CD4-positive, alpha-beta memory T cell (primary cell): ENCODE data around the gene NCOA3. TPM values are rescaled to one million over a fixed set of nuclear protein-coding genes. Genes with fewer than 3 reads are reported as not detected.
"Not testable (repeated sequence)": the region's sequence is repeated elsewhere in the genome, so short reads cannot be mapped to it uniquely, and the experiment has no call there.

ENCODE experiments used
- CTCF ChIA-PET: fragments of 350-600 bp; sonication (Branson Sonifier 250); formaldehyde crosslinking; loops from one replicate; lab custom pipeline; 2021; ENCODE audit warnings: inconsistent platforms; ENCODE audit not compliant: partially characterized antibody; lab: Charles Lee
- POLR2A ChIA-PET: fragments of 350-600 bp; sonication (Branson Sonifier 250); formaldehyde crosslinking; loops from one replicate; lab custom pipeline; 2021; ENCODE audit not compliant: partially characterized antibody; lab: Charles Lee
- DNase-seq, 5 donors: peaks; one replicate each; pipeline versions ENCODE4 v3.0.0 to v3.0.0-alpha.2; 2020 to 2022; ENCODE audit warnings: mixed read lengths in 1 of 5
- H3K27ac ChIP-seq: one replicate; pipeline ENCODE4 v1.7.0; 2013; ENCODE audit warnings: low read depth, low read length
- H3K27me3 ChIP-seq: 2 replicates; pipeline ENCODE4 v1.7.0; 2013; ENCODE audit warnings: mild to moderate bottlenecking, low read length, moderate library complexity; ENCODE audit not compliant: insufficient read depth
- H3K36me3 ChIP-seq: 2 replicates; pipeline ENCODE4 v1.7.0; 2013; ENCODE audit warnings: mild to moderate bottlenecking, low read length, moderate library complexity; ENCODE audit not compliant: insufficient read depth
- H3K4me1 ChIP-seq: 2 replicates; pipeline ENCODE4 v1.7.0; 2013; ENCODE audit warnings: mild to moderate bottlenecking, low read length, moderate library complexity; ENCODE audit not compliant: insufficient read depth
- H3K4me3 ChIP-seq, 2 donors: one replicate each; pipeline ENCODE4 v1.7.0; 2013; ENCODE audit warnings: low read length in 2 of 2, mild to moderate bottlenecking in 1 of 2
- H3K9me3 ChIP-seq, 2 donors: one replicate each; pipeline ENCODE4 v1.7.0; 2013; ENCODE audit warnings: low read length in 2 of 2, control low read depth in 1 of 2; ENCODE audit not compliant: control insufficient read depth in 1 of 2
- H3K27ac Mint-ChIP-seq, 7 donors: one replicate each; pipeline ENCODE4 v1.8.0; 2020 to 2021; ENCODE audit warnings: mixed read lengths in 7 of 7, mild to moderate bottlenecking in 6 of 7, inconsistent platforms in 3 of 7, moderate library complexity in 3 of 7
- H3K27me3 Mint-ChIP-seq, 2 donors: one replicate each; pipeline ENCODE4 v1.8.0; 2020 to 2021; ENCODE audit warnings: mixed read lengths in 2 of 2
- H3K36me3 Mint-ChIP-seq, 2 donors: one replicate each; pipeline ENCODE4 v1.8.0; 2020 to 2021; ENCODE audit warnings: mixed read lengths in 2 of 2, inconsistent platforms in 1 of 2, mild to moderate bottlenecking in 1 of 2
- H3K4me1 Mint-ChIP-seq, 4 donors: one replicate each; pipeline ENCODE4 v1.8.0; 2020 to 2021; ENCODE audit warnings: mixed read lengths in 4 of 4, mild to moderate bottlenecking in 1 of 4
- H3K4me3 Mint-ChIP-seq, 8 donors: one replicate each; pipeline ENCODE4 v1.8.0; 2020 to 2021; ENCODE audit warnings: mixed read lengths in 8 of 8, mild to moderate bottlenecking in 7 of 8, moderate library complexity in 6 of 8, inconsistent platforms in 3 of 8
- H3K9me3 Mint-ChIP-seq, 8 donors: one replicate each; pipeline ENCODE4 v1.8.0; 2020 to 2021; ENCODE audit warnings: mixed read lengths in 8 of 8, mild to moderate bottlenecking in 5 of 8, inconsistent platforms in 3 of 8, moderate library complexity in 1 of 8
- intact Hi-C: fragments of 100-400 bp; cut with micrococcal nuclease; formaldehyde crosslinking; loops from one replicate; pipeline ENCODE4 v1.15.1; 2023
- polyA plus RNA-seq, 2 donors: library from polyadenylated mRNA; unstranded; fragments of 300-500 nt; fragmentation: Illumina TruSeq; gene quantifications; one replicate each; pipeline ENCODE4 v1.2.3, GENCODE V29; 2021
- total RNA-seq, 2 experiments: library from RNA; stranded (reverse); gene quantifications; one replicate each; pipeline ENCODE4 v1.2.3, GENCODE V29; 2021

Gene NCOA3
- total and polyA plus RNA-seq, 4 experiments from 2014 or later = 7.0 to 74.7 (median 46.2) TPM

DNA sequence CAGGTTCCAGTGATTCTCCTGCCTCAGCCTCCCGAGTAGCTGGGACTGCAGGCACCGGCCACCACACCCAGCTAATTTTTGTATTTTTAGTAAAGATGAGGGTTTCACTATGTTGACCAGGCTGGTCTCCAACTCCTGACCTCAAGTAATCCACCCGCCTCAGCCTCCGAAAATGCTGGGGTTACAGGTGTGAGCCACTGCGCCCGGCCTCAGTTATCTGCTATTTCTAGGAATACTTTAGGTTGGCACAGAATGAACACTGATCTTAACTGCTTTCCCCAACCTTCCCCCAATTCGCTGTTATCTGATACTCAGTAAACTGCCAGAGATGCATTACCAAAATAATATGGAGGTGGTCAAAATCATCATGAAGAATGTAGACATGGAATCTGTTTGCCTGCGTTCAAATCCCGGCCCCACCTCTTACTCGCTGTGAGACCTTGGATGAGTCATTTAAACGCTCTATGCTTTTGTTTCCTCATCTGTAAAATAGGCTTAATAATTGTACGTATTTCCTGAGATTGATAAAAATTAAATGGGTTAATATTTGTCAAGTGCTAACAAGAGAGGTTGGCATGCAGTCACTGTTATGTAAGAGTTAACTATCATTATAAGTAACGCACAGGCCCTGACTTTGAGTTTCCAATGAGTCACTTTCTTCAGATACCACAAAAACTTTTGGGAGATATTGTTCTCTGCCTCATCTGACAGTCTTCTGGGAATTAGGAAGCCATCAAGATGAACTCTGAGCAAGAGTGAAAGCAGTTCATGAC is 44.5 kb upstream of the NCOA3 start:
- intact Hi-C loops = no loop called here
- DNase-seq = no peak
- H3K27me3 ChIP-seq = no peaks in the 10 kb centered on the region
- H3K4me3 Mint-ChIP-seq = no peak overlapping the region
- no peak overlapping the region for H3K4me3 ChIP-seq
- no peaks in the 10 kb centered on the region for H3K36me3 ChIP-seq
- no peak overlapping the region for H3K27ac Mint-ChIP-seq
- H3K4me1 Mint-ChIP-seq = peaks cover 0 to 7% (median 0%) of the 10 kb centered on the region in 4 donors
- peaks cover 0 to 2% (median 0%) of the 10 kb centered on the region in 8 donors for H3K9me3 Mint-ChIP-seq
- no peaks in the 10 kb centered on the region for H3K9me3 ChIP-seq
- H3K36me3 Mint-ChIP-seq = no peaks in the 10 kb centered on the region
- H3K27ac ChIP-seq = no peak overlapping the region
- no peaks in the 10 kb centered on the region for H3K4me1 ChIP-seq
- CTCF ChIA-PET = interaction anchor here (0.7 to 1.0 kb wide), 2 partner anchors 73 to 164 kb away, joined by 3 to 6 read pairs; no protein-coding TSS in a partner anchor
- POLR2A ChIA-PET = no interaction called here
- no peaks in the 10 kb centered on the region for H3K27me3 Mint-ChIP-seq

GRCh38 chr20:47458280-47459050 is 43.2 kb upstream of the NCOA3 start:
- H3K27me3 ChIP-seq, H3K4me1 ChIP-seq, H3K9me3 Mint-ChIP-seq, H3K27me3 Mint-ChIP-seq, H3K27ac Mint-ChIP-seq, H3K9me3 ChIP-seq, H3K4me3 Mint-ChIP-seq, DNase-seq, H3K27ac ChIP-seq, intact Hi-C loops, POLR2A ChIA-PET, H3K4me1 Mint-ChIP-seq, H3K4me3 ChIP-seq, H3K36me3 ChIP-seq, H3K36me3 Mint-ChIP-seq: not testable (repeated sequence)
- CTCF ChIA-PET = interaction anchor here (1.0 kb wide), 1 partner anchor 74 kb away, joined by 3 read pairs; no protein-coding TSS in a partner anchor

- Histone ChIP-seq H3K27ac (no peak overlapping the region), H3K4me3 (no peak overlapping the region), H3K4me1 (no peaks in the 10 kb centered on the region), H3K27me3 (no peaks in the 10 kb centered on the region), H3K9me3 (no peaks in the 10 kb centered on the region), H3K36me3 (no peaks in the 10 kb centered on the region)
- Mint-ChIP-seq H3K27me3 (no peaks in the 10 kb centered on the region), H3K9me3 (peaks cover 0 to 1% (median 0%) of the 10 kb centered on the region in 8 donors), H3K36me3 (no peaks in the 10 kb centered on the region), H3K4me3 (no peak overlapping the region), H3K4me1 (peaks cover 0 to 5% (median 0%) of the 10 kb centered on the region in 4 donors), H3K27ac (no peak overlapping the region)
- POLR2A ChIA-PET = no interaction called here
- CTCF ChIA-PET = no interaction called here
- intact Hi-C loops = no loop called here
- no peak for DNase-seq
These were observed 42.2 kb upstream of the NCOA3 start for GRCh38 chr20:47459344-47460073.

GRCh38 chr20:47460761-47461112 is 41.0 kb upstream of the NCOA3 start:
- CTCF ChIA-PET, H3K27me3 ChIP-seq, H3K4me1 Mint-ChIP-seq, H3K27ac Mint-ChIP-seq, H3K36me3 ChIP-seq, H3K27ac ChIP-seq, H3K4me3 Mint-ChIP-seq, H3K9me3 ChIP-seq, H3K27me3 Mint-ChIP-seq, H3K4me3 ChIP-seq, H3K4me1 ChIP-seq, DNase-seq, H3K9me3 Mint-ChIP-seq, H3K36me3 Mint-ChIP-seq, POLR2A ChIA-PET, intact Hi-C loops: not testable (repeated sequence)

- Histone ChIP-seq H3K9me3 (no peaks in the 10 kb centered on the region), H3K4me3 (no peak overlapping the region), H3K36me3 (no peaks in the 10 kb centered on the region), H3K27me3 (no peaks in the 10 kb centered on the region), H3K27ac (no peak overlapping the region), H3K4me1 (no peaks in the 10 kb centered on the region)
- ChIA-PET POLR2A (no interaction called here), CTCF (no interaction called here)
- Mint-ChIP-seq H3K4me1 (peaks cover 0 to 3% (median 0%) of the 10 kb centered on the region in 4 donors), H3K27ac (no peak overlapping the region), H3K9me3 (no peaks in the 10 kb centered on the region), H3K27me3 (no peaks in the 10 kb centered on the region), H3K36me3 (no peaks in the 10 kb centered on the region), H3K4me3 (no peak overlapping the region)
- intact Hi-C loops = no loop called here
- no peak for DNase-seq
These were observed 40.5 kb upstream of the NCOA3 start for GRCh38 chr20:47461120-47461685.

DNA sequence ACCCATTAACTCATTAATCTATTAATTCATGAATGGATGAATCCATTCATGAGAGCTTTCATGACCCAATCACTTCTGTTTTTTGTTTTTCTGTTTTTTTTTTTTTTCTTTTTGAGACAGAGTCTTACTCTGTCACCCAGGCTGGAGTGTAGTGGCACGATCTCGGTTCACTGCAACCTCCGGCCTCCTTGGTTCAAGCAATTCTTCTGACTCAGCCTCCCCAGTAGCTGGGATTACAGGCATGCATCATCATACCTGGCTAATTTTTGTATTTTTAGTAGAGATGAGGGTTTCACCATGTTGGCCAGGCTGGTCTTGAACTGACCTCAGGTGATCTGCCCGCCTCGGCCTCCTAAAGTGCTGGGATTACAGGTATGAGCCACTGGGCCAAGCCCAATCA is 39.8 kb upstream of the NCOA3 start:
- H3K27ac Mint-ChIP-seq, H3K4me1 ChIP-seq, POLR2A ChIA-PET, H3K4me3 ChIP-seq, H3K36me3 ChIP-seq, H3K27ac ChIP-seq, H3K9me3 ChIP-seq, CTCF ChIA-PET, H3K9me3 Mint-ChIP-seq, DNase-seq, H3K36me3 Mint-ChIP-seq, H3K27me3 Mint-ChIP-seq, H3K27me3 ChIP-seq, intact Hi-C loops, H3K4me3 Mint-ChIP-seq, H3K4me1 Mint-ChIP-seq: not testable (repeated sequence)
